B cell (primary cell): Measurements from ENCODE around the gene TTF2. TPM values are rescaled to one million over a fixed set of nuclear protein-coding genes. Genes with fewer than 3 reads are reported as not detected.

Source experiments
- ATAC-seq: fragments of 200-7000 bp; cut with Tn5 transposase; one replicate; pipeline ENCODE4 v1.10.0; 2021; ENCODE audit warnings: low read depth, mild to moderate bottlenecking, moderate number of reproducible peaks, moderate library complexity
- CTCF ChIA-PET: fragments of 350-600 bp; sonication (Branson Sonifier 250); formaldehyde crosslinking; loops from one replicate; lab custom pipeline; 2021; ENCODE audit warnings: antibody characterized with exemption, inconsistent platforms; lab: Charles Lee
- POLR2A ChIA-PET: fragments of 350-600 bp; sonication (Branson Sonifier 250); formaldehyde crosslinking; loops from one replicate; lab custom pipeline; 2021; ENCODE audit warnings: antibody characterized with exemption; lab: Charles Lee
- DNase-seq: peaks from one replicate; pipeline ENCODE4 v3.0.0; 2013
- H2AFZ ChIP-seq: 2 replicates; pipeline ENCODE4 v1.6.1; 2012; ENCODE audit warnings: mild to moderate bottlenecking, low read depth, low read length; ENCODE audit not compliant: insufficient read depth, poor library complexity, severe bottlenecking
- H3K27ac ChIP-seq, 2 donors: 1 replicate in 1 of 2; 2 replicates in 1 of 2; pipeline ENCODE4 v1.5.1; 2012 to 2013; ENCODE audit warnings: low read length in 2 of 2, mild to moderate bottlenecking in 2 of 2, moderate library complexity in 1 of 2
- H3K27me3 ChIP-seq, 4 experiments: fragments of 200-600 bp in 1 of 4; sonication (generic) in 1 of 4; replicated peaks in 1 of 4; 1 replicate in 2 of 4; 2 replicates in 2 of 4; pipeline versions ENCODE4 v1.6.1 to v1.7.0; 2013 to 2016; ENCODE audit warnings: low read length in 3 of 4, mild to moderate bottlenecking in 2 of 4, mixed read lengths in 1 of 4, moderate library complexity in 1 of 4; ENCODE audit not compliant: insufficient read depth in 4 of 4, control insufficient read depth in 3 of 4; ENCODE audit errors: control extremely low read depth in 1 of 4
- H3K36me3 ChIP-seq, 2 experiments: replicated peaks in 1 of 2; 1 replicate in 1 of 2; 2 replicates in 1 of 2; pipeline versions ENCODE4 v1.6.1 to v1.7.1; 2013; ENCODE audit warnings: low read length in 1 of 2; ENCODE audit not compliant: insufficient read depth in 2 of 2, control insufficient read depth in 1 of 2; ENCODE audit errors: control extremely low read depth in 1 of 2, extremely low read depth in 1 of 2
- H3K4me1 ChIP-seq, 2 donors: fragments of 200-600 bp in 1 of 2; sonication (generic) in 1 of 2; 1 replicate in 1 of 2; 2 replicates in 1 of 2; pipeline versions ENCODE4 v1.5.1 to v1.6.1; 2013 to 2017; ENCODE audit warnings: low read length in 2 of 2; ENCODE audit not compliant: control insufficient read depth in 2 of 2, insufficient read depth in 2 of 2
- H3K4me2 ChIP-seq: replicated peaks from 2 replicates; pipeline ENCODE3; 2012; ENCODE audit warnings: mild to moderate bottlenecking, low read depth, low read length; ENCODE audit not compliant: poor library complexity, severe bottlenecking
- H3K4me3 ChIP-seq, 5 experiments: fragments of 200-600 bp in 1 of 5; sonication (generic) in 1 of 5; 1 replicate in 3 of 5; 2 replicates in 2 of 5; pipeline versions ENCODE4 v1.5.1 to v1.7.0; 2011 to 2016; ENCODE audit warnings: low read length in 4 of 5, mild to moderate bottlenecking in 4 of 5, low read depth in 2 of 5, control low read depth in 1 of 5, moderate library complexity in 1 of 5; ENCODE audit not compliant: insufficient read depth in 1 of 5; ENCODE audit errors: control extremely low read depth in 1 of 5, extremely low read depth in 1 of 5
- H3K79me2 ChIP-seq: fragments of 200-600 bp; sonication (generic); one replicate; pipeline ENCODE4 v1.6.0; 2016; ENCODE audit warnings: low read length; ENCODE audit not compliant: control insufficient read depth, insufficient read depth
- H3K9ac ChIP-seq: fragments of 200-600 bp; sonication (generic); 2 replicates; pipeline ENCODE4 v1.6.1; 2017; ENCODE audit warnings: mild to moderate bottlenecking, low read length, moderate library complexity
- H3K9me3 ChIP-seq, 3 donors: one replicate each; pipeline versions ENCODE4 v1.6.1 to v1.7.1; 2013; ENCODE audit warnings: low read length in 2 of 3; ENCODE audit not compliant: control insufficient read depth in 2 of 3, insufficient read depth in 1 of 3; ENCODE audit errors: control extremely low read depth in 1 of 3
- H4K20me1 ChIP-seq: 2 replicates; pipeline ENCODE4 v1.6.0; 2012; ENCODE audit warnings: mild to moderate bottlenecking, low read length; ENCODE audit not compliant: insufficient read depth, control insufficient read depth, poor library complexity, severe bottlenecking
- H3K27ac Mint-ChIP-seq: one replicate; pipeline ENCODE4 v1.8.0; 2021; ENCODE audit warnings: mixed read lengths
- H3K27me3 Mint-ChIP-seq: one replicate; pipeline ENCODE4 v1.8.0; 2021; ENCODE audit warnings: mixed read lengths
- H3K4me1 Mint-ChIP-seq: one replicate; pipeline ENCODE4 v1.8.0; 2021; ENCODE audit warnings: mixed read lengths
- H3K4me3 Mint-ChIP-seq: one replicate; pipeline ENCODE4 v1.8.0; 2021; ENCODE audit warnings: mixed read lengths
- H3K9me3 Mint-ChIP-seq: one replicate; pipeline ENCODE4 v1.8.0; 2022; ENCODE audit warnings: mixed read lengths; ENCODE audit not compliant: insufficient read depth
- EZH2 ChIP-seq: IDR thresholded peaks from 2 replicates; pipeline ENCODE4 v1.6.1; 2012; ENCODE audit warnings: borderline replicate concordance, low read depth, mild to moderate bottlenecking, moderate library complexity, low read length; ENCODE audit not compliant: insufficient read depth, poor library complexity, severe bottlenecking
- WGBS: methylation state at CpG from one replicate; pipeline ENCODE4 v1.1.5; 2013; ENCODE audit warnings: missing lambda C conversion rate; ENCODE audit not compliant: insufficient coverage; 5-methylcytosine and 5-hydroxymethylcytosine counted together
- intact Hi-C: fragments of 100-400 bp; cut with micrococcal nuclease; formaldehyde crosslinking; loops from one replicate; pipeline ENCODE4 v1.10.0; 2022
- polyA plus RNA-seq: library from polyadenylated mRNA; depleted of rRNA; stranded (reverse); fragments of >200 nt; gene quantifications from 2 replicates; pipeline ENCODE4 v1.2.3, GENCODE V29; 2012
- total RNA-seq, 2 donors: library from RNA; stranded (reverse); fragments of 120-200 nt in 1 of 2; gene quantifications; 1 replicate in 1 of 2; 2 replicates in 1 of 2; pipeline versions ENCODE4 v1.2.3 to v1.2.4, GENCODE V29; 2013 to 2022
- TF ChIP-seq, protein P1 (sequence below): fragments of 200-600 bp; IDR thresholded peaks from one replicate; pipeline ENCODE4 v1.8.0; 2022; ENCODE audit warnings: antibody characterized with exemption, mild to moderate bottlenecking

The TTF2 gene
- total and polyA plus RNA-seq, 2 donors (not counting 1 experiment from before 2014, with no cell fraction given): 11.3 to 28.9 TPM

DNA sequence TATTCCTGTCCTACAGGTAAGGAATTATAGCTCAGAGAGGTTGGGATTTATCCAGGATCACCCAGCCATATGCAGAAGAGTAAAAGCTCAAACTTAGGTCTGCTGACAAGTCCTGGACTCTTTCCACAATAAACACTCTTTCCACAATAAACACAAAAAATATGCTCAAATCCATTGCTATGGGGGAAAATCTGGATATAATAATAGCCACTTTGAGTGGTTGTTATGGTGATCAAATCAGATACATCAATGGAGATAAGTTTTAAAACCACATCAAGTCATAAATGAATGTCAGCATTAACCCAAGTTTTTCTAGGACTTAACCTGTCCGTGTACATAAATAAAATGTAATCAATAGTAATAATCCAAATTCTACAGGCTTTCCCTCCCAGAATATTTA, 22.3 kb upstream of the TTF2 start:
- Mint-ChIP-seq H3K9me3 (peaks cover 3% of the 10 kb centered on the region), H3K27ac (no peak overlapping the region), H3K27me3 (peaks cover 7% of the 10 kb centered on the region), H3K4me3 (no peak overlapping the region), H3K4me1 (no peaks in the 10 kb centered on the region)
- H3K9me3 ChIP-seq: no peaks in the 10 kb centered on the region
- H3K79me2 ChIP-seq: no peaks in the 10 kb centered on the region
- ATAC-seq (no peak), DNase-seq (no peak)
- intact Hi-C loops: no loop called here
- TF ChIP-seq EZH2: no peak
- TF ChIP-seq, protein P1, sequence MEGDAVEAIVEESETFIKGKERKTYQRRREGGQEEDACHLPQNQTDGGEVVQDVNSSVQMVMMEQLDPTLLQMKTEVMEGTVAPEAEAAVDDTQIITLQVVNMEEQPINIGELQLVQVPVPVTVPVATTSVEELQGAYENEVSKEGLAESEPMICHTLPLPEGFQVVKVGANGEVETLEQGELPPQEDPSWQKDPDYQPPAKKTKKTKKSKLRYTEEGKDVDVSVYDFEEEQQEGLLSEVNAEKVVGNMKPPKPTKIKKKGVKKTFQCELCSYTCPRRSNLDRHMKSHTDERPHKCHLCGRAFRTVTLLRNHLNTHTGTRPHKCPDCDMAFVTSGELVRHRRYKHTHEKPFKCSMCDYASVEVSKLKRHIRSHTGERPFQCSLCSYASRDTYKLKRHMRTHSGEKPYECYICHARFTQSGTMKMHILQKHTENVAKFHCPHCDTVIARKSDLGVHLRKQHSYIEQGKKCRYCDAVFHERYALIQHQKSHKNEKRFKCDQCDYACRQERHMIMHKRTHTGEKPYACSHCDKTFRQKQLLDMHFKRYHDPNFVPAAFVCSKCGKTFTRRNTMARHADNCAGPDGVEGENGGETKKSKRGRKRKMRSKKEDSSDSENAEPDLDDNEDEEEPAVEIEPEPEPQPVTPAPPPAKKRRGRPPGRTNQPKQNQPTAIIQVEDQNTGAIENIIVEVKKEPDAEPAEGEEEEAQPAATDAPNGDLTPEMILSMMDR: no peak
- H2AFZ ChIP-seq: no peak overlapping the region
- H3K36me3 ChIP-seq: no peaks in the 10 kb centered on the region
- H3K4me2 ChIP-seq: no peak overlapping the region
- POLR2A ChIA-PET: no interaction called here
- no peak overlapping the region for H3K27ac ChIP-seq
- no peak overlapping the region for H3K4me3 ChIP-seq
- CTCF ChIA-PET: no interaction called here
- no peak overlapping the region for H3K9ac ChIP-seq
- H4K20me1 ChIP-seq: no peaks in the 10 kb centered on the region
- no peaks in the 10 kb centered on the region for H3K4me1 ChIP-seq
- no CpG with 5 or more reads among the region's 1 CpG for WGBS
- no peaks in the 10 kb centered on the region for H3K27me3 ChIP-seq

DNA sequence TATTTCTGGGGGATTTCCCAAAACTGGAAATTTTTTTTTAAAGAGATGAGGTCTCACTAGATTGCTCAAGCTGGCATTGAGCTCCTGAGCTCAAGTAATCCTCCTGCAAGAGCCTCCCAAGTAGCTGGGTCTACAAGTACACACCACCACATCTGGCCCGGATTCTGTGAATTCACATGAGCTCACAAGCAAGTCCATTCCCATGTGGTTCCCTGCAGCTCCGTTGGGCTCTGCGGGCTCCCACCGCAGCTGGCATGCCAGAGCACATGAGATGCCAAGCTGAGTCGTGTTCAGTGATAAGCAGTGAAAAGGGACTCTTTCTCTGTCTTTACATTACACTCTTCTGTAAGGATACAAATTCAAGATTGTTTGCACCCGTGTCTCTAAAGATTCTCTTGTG, 21.9 kb upstream of the TTF2 start:
- Histone ChIP-seq H3K4me1 (no peaks in the 10 kb centered on the region), H3K27me3 (no peaks in the 10 kb centered on the region), H2AFZ (no peak overlapping the region), H3K4me2 (no peak overlapping the region), H3K79me2 (no peaks in the 10 kb centered on the region), H3K4me3 (no peak overlapping the region), H3K27ac (no peak overlapping the region), H3K9ac (no peak overlapping the region), H3K36me3 (no peaks in the 10 kb centered on the region), H3K9me3 (no peaks in the 10 kb centered on the region), H4K20me1 (no peaks in the 10 kb centered on the region)
- POLR2A ChIA-PET: no interaction called here
- TF ChIP-seq EZH2: no peak
- TF ChIP-seq, protein P1: no peak
- Mint-ChIP-seq H3K27ac (no peak overlapping the region), H3K4me3 (no peak overlapping the region), H3K4me1 (no peaks in the 10 kb centered on the region), H3K9me3 (peaks cover 3% of the 10 kb centered on the region), H3K27me3 (peaks cover 7% of the 10 kb centered on the region)
- intact Hi-C loops: no loop called here
- ATAC-seq: no peak
- WGBS: 97% methylated on average over 6 of the region's 6 CpGs
- DNase-seq: no peak
- CTCF ChIA-PET: no interaction called here
